Mucosa of gallbladder (tissue), 1 donor: Measurements from ENCODE around the gene NGEF. TPM values are rescaled to one million over a fixed set of nuclear protein-coding genes. Genes with fewer than 3 reads are reported as not detected.

Experiments used
- DNase-seq: peaks from one replicate; pipeline ENCODE4 v3.0.0-alpha.2; 2020; ENCODE audit warnings: low spot score
- total RNA-seq: library from RNA; stranded (reverse); gene quantifications from one replicate; pipeline ENCODE4 v1.2.1, GENCODE V29; 2021
- donor health status: DM: no; HTN: no; CAD: no.

The NGEF gene
- total RNA-seq, 1 donor from 2014 or later: 12.0 TPM

GRCh38 chr2:233042549-233042948, 29.5 kb upstream of the NGEF start:
- no peak for DNase-seq

GRCh38 chr2:233041722-233042323, 28.8 kb upstream of the NGEF start:
- no peak for DNase-seq

- no peak for DNase-seq
Measured at GRCh38 chr2:233040571-233040970, 27.5 kb upstream of the NGEF start.

GRCh38 chr2:233039846-233040530, 26.9 kb upstream of the NGEF start:
- no peak for DNase-seq

GRCh38 chr2:233039212-233039845, 26.3 kb upstream of the NGEF start:
- no peak for DNase-seq

GRCh38 chr2:233037078-233037477, 24.0 kb upstream of the NGEF start:
- no peak for DNase-seq

- no peak for DNase-seq
Measured at GRCh38 chr2:233036162-233036838, 23.2 kb upstream of the NGEF start.

GRCh38 chr2:233035426-233036161, 22.5 kb upstream of the NGEF start:
- no peak for DNase-seq

GRCh38 chr2:233034091-233034882, 21.2 kb upstream of the NGEF start:
- DNase-seq: no peak

GRCh38 chr2:233033672-233034071, 20.6 kb upstream of the NGEF start:
- DNase-seq: no peak

GRCh38 chr2:233032551-233033320, 19.7 kb upstream of the NGEF start, which contains the start of gene NEU2:
TSS of gene NEU2 (plus strand) at chr2:233032672. CDS start at chr2:233032672, 0 bp downstream.
- no peak for DNase-seq

GRCh38 chr2:233031556-233032500, 18.8 kb upstream of the NGEF start:
- no peak for DNase-seq

- DNase-seq: no peak
Measured at GRCh38 chr2:233029321-233029720, 16.3 kb upstream of the NGEF start.

- no peak for DNase-seq
Measured at GRCh38 chr2:233026198-233026813, 13.2 kb upstream of the NGEF start.

- no peak for DNase-seq
Measured at GRCh38 chr2:233025706-233026105, 12.7 kb upstream of the NGEF start.

- DNase-seq: no peak
Measured at GRCh38 chr2:233023761-233024410, 10.8 kb upstream of the NGEF start.

- no peak for DNase-seq
Measured at GRCh38 chr2:233023007-233023760, 10.1 kb upstream of the NGEF start.
